HG03175 (cell line): ENCODE data around the gene ATP5F1D.

ENCODE experiments used
- ATAC-seq: cut with Tn5 transposase; IDR thresholded peaks from one replicate; pipeline ENCODE4 v1.9.1; 2021; ENCODE audit warnings: mild to moderate bottlenecking, moderate library complexity; ENCODE audit not compliant: unreplicated experiment

The ATP5F1D gene

DNA sequence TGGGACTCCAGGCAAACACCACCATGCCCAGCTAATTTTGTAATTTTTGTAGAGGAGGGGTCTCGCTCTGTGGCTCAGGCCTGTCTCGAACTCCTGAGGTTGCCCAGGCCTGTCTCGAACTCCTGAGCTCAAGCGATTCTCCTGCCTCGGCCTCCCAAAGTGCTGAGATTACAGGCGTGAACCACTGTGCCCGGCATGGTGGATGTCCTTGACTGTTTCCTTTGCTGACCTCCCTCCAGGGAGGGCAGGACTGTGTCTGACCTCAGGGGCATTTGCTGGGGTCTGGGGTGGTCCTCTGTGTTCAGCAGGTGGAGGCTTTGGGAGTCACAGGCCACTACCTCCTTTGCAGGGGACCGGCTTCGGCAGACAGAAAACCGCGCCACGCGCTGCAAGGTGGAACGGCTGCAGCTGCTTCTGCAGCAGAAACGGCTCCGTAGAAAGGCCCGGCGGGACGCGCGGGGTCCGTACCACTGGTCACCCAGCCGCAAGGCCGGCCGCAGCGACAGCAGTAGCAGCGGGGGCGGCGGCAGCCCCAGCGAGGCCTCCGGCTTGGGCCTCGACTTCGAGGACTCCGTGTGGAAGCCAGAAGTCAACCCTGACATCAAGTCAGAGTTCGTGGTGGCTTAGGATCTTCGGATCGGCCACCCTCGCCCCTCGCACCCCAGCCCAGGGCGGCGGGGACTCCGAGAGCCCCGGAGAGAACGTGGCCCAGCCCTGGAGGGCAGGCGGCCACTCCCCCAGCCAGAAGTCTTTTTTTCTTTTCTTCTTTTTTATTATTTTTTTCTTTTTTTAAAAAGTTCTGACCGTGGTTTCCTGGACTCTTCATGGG lies 15.3 kb downstream of the ATP5F1D start:
- ATAC-seq: no peak

GRCh38 chr19:1257475-1258162 lies 16.1 kb downstream of the ATP5F1D start:
- ATAC-seq: no peak

DNA sequence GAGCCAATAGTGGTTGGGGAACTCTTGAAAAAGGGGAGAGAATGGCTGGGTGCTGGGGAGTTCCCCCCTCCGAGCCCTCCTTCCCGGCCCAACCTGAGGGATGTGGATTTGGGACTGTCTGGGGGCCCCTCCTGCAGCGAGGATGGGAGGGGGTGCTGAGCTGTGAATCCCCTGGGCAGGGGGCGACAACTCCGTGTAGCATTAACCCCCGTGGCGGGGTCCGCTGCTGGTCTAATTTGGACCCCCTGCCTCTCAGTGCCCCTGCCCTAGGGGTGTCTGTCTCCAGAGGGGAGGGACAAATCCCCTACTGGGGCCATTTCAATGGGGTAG lies 16.6 kb downstream of the ATP5F1D start:
- ATAC-seq: no peak

- ATAC-seq: no peak
Observed at GRCh38 chr19:1258707-1259205, 17.2 kb downstream of the ATP5F1D start.

GRCh38 chr19:1259206-1259875 lies 17.8 kb downstream of the ATP5F1D start:
- ATAC-seq: peak; percentile 33

DNA sequence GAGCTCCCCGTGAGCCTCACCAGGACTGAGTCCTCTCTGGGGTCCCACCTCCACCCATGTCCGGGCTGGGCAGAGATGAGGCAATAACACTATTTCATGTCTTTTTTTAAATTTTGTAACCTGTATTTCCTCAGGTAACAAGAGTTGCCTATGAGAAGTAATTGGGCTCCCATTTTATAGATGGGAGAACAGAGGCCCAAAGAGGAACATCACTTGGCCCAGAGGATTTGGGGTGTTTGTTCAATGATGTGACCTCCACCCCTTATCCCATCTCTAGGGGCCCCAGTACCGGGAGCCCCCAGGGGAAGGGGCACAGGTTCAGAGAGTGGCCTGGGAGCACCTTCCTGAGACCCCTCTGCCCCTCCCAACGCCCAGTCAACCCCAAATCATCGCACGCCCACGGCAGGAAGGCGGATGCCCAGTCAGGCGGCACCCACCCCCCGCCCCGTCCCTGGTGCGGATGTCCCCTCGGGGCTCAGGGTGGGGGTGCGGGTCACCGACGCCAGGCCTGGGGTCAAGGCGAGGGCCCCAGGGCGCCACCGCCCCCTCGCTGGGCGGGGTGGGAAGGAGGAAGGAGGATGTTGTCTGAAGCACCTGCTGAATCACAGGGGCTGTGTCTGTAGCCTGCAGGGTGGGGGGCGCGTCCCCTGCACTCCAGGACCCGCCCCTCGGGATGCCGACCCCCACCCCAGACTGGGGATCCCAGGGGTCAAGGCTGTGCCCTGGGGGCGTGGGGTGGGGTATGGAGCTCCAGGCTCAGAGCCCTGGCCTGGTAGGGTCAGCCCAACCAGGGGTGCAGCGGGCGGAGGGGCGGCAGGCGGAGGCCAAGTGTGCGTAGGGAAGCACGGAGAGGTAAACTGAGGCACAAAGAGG lies 18.6 kb downstream of the ATP5F1D start:
- ATAC-seq: peak; percentile 18

GRCh38 chr19:1260749-1261537 lies 19.4 kb downstream of the ATP5F1D start:
- ATAC-seq: peak; percentile 55

DNA sequence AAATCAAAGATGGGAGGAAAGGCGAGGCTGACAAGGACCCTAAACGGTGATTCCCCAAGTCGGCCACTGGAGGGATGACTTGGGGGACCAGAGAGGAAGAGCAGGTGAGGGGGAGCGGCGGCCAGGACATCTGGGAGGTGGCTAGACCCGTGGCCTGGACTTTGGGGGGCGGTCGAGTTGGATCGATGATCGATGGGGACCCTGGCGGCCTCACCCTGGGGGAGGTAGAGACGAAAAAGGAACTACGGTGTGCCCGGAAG lies 19.9 kb downstream of the ATP5F1D start:
- ATAC-seq: no peak

GRCh38 chr19:1261798-1262622 lies 20.5 kb downstream of the ATP5F1D start:
- ATAC-seq: no peak

DNA sequence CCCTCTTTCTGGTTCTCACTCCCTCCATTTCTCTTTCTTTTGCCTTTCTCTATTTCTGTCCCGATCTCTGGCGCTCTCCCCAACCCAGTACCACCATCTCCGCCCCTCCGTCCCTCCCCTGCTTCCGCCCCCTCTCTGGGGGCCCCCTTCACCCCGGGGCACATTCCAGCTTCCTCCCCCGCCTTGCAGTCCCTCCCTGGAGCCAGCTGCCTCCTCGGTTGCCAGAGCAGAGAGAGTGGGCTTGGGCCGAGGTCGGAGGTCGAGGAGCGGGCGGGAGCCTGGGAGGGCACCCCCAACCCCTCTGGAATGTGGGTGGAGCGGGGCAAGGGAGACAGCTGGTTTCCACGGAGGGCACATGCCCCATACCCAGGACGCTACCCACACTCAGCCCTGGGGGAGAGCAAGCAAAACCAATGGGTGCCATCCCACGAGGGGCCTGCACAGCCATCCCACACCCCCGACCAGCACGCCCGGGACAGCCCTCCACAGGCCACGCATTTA lies 21.1 kb downstream of the ATP5F1D start:
- ATAC-seq: no peak

DNA sequence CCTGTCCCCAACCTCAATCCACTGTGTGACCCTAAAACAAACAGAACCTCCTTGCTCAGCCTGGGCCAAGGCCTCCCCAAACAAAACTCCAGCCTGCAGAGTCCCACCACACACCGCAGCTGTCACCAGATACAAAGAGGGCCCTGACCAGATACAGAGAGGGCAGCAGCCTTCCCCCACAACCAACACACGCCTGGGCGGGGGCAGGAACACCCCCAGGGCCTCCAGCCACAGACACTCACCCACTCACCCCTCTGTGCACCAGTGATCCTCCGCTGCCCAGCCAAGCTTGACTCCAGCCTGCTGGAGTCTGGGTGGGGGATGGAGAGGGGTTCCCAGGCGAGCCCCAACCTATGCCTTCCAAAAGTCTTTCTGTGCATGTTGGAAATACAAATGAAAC lies 21.6 kb downstream of the ATP5F1D start:
- ATAC-seq: no peak

DNA sequence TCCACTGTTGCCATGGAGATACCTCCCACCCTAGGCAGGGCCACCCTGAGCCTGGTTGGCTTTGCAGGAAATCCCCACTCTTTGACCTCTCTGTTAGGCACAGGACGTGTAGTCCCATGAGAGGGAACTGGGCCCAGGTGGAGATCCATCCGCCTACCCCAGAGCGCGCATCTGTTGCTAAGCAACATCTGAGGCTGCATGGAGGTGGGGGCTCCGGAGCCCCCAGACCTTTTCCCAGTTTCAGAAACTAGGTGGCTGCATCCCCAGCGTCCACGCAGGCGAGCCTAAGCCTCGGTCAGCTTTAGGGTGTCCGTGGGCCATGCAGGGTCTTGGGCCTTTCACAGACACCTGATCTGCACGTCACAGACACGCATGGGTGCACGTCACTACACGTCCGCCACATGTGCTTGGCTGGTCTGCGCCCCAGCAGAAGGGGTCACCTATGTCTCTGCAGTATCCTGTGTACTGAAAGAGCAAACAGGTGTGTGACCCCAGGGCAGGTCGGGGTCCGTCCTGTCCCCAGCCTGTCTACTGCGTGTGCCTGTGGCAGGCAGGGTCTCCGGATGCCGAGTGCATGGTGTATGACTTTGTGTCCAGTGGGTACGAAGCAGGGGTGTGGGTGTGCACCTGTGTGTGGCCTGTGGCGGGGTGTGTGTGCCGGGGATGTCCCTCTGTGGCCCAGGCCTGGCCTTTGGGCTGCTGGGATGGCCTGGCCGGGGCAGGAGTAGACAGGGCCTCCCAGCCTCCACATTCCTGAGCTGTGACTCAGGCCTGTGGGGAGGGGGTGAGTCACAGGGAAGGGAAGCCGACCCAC lies 23.5 kb downstream of the ATP5F1D start:
- no peak for ATAC-seq

DNA sequence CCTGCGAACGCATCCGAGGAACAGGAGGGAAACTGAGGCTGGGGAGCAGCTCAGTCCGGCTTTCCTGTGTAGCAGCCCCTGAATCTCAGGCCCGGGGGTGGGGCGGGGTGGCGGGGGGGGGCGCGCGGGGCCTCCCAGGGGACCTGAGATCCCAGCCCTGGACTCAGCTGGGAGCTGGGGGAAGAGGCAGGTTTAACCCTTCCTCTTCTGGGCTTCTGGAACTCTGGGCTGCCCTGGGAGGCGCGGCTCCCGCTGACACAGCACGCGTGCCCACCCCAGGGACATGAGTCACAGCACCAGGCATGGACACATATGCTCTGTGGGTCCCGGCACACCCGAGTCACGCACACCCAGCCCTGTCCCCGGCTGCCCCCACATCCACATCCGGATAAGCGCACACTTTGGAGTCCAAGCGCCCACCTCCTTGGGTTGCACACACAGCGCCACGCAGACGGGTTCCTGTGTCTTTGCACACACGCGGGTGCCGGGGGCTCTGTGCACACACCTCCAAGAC lies 24.1 kb downstream of the ATP5F1D start:
- no peak for ATAC-seq

- ATAC-seq: peak; percentile 31
Observed at GRCh38 chr19:1266129-1266915, 24.8 kb downstream of the ATP5F1D start.

GRCh38 chr19:1266916-1267476 lies 25.4 kb downstream of the ATP5F1D start:
- ATAC-seq: peak; percentile 16

DNA sequence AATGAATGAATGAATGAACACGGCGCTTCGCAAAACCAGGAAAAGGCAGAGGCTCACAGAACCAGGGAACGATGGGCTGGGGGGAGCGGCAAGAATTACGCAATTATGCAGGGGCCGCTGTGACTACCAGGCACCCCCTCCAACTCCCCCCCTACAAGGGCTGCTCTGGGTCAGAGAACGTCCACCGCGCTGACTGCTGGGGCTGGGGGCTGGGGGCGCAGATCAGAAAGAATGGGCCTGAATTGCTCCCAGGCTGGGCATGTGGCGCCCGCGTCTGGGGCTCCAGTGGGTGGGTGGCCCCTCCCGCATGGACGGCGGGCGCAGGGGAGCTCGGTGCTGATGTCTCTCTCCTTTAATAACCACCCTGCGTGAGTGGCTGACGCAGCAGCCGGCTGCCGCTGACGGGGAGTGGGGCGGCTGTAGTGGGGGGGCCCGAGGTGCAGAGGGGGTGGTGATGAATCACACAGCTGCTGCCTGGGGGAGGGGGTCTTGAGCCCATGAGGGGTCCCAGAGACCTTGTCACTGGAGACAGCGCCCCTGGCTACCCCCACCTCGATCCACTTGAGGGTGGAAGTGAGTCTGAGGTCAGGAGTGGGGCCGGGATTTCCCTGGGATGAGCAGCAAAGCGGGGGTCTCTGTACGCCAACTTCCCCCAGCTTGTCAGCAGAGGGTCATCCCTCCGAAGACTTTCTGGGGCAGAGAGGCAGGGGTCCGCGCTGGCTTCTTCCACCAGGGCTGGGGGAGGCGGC lies 26.1 kb downstream of the ATP5F1D start:
- no peak for ATAC-seq
